ENCODE data around the gene PHKB.

Gene PHKB

DNA sequence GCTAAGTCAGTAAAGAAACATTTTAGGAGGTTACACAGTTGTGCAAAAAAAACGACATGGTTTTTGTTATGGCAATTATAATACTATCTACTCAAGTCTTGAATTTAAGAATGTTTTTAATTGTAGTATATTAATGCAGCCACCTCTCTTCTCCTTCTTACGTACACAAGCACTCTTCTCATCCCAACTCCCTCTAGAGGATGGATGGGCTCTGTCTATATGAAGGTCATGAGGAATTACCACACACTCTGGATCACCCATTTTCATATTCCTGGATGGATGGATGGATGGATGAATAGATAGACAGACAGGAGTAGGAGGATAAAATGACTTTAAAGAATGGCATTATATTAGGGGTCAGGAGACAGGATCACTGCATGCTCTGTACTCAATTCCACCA is 120.0 kb downstream of the PHKB start:
- Histone ChIP-seq H3K4me3 (ENCODE audit: low read depth, low read length) (no peak overlapping the region), H3K27ac (no peak overlapping the region), H3K27me3 (replicated peaks) (no peaks in the 10 kb centered on the region), H3K36me3 (replicated peaks) (peaks cover 2% of the 10 kb centered on the region)
- no peak for DNase-seq
- peak; percentile 32 for TF ChIP-seq CTCF (IDR thresholded peaks at IDR 0.05; ENCODE audit: low read depth, low read length, missing control alignments)
- in situ Hi-C loops (cut with HindIII; ENCODE audit: low pct_ligation_motif_present, low sequenced_read_pairs): no loop called here

DNA sequence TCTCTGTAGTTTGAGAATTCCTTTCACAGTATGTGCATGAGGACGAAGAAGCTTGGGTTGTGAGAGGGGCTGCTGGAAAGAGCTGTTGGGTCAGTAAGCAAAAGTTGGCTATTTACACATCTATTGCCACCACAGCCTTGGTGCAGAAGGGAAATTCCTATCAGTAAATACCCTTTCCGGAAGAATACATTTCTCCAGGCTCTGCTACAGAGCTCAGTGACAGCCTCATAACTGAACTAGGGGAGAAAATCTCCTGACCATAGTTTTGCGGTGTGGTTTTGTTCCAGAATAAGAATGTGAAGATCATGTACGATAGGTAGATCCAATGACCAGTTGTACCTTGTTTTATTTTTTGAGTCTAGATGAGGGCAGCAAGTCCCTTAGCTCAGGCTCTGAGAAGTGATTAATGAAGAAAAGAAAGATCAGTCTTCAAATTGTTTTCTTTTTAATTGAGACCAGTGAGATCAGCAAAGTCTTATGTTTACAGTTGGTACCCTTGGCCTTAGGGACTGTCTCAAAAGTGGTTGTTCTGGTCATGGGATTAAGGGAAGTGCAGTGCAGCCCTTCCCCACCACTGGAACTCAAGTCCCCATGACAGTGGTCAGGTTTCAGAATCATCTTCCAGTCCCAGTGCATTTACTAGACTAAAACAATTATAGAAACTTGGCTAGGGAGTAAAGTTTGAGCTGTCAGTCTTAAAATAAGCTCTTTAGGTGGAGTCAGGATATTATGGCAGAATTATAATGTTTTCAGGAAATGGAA is 123.5 kb downstream of the PHKB start:
- Histone ChIP-seq H3K4me3 (ENCODE audit: low read depth, low read length) (no peak overlapping the region), H3K27ac (no peak overlapping the region), H3K36me3 (replicated peaks) (peaks cover 8% of the 10 kb centered on the region), H3K27me3 (replicated peaks) (no peaks in the 10 kb centered on the region)
- no peak for DNase-seq
- in situ Hi-C loops (cut with HindIII; ENCODE audit: low pct_ligation_motif_present, low sequenced_read_pairs): no loop called here
- no peak for TF ChIP-seq CTCF (IDR thresholded peaks at IDR 0.05; ENCODE audit: low read depth, low read length, missing control alignments)

DNA sequence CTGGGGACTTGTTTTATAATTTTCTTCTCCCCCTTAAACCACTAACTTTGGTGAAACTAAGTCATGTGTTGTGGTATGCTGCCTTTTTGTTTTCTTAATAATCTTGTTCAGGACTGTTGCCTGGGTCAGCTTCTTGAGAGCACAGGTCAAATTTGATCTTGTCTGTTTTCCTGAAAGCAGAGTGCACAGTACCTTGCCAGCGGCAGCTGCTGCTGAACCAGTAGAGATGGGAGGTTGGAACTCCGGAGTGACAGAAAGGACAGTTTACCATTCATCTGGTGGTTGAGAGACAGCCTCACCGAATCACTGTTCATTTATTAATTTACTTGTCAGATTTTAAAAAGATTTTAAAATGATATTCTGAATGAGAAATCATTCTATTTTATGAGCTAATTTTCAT is 125.0 kb downstream of the PHKB start:
- H3K36me3 ChIP-seq (replicated peaks): peaks cover 15% of the 10 kb centered on the region
- H3K27ac ChIP-seq: no peak overlapping the region
- TF ChIP-seq CTCF (IDR thresholded peaks at IDR 0.05; ENCODE audit: low read depth, low read length, missing control alignments): no peak
- DNase-seq: no peak
- H3K4me3 ChIP-seq (ENCODE audit: low read depth, low read length): no peak overlapping the region
- no peaks in the 10 kb centered on the region for H3K27me3 ChIP-seq (replicated peaks)
- in situ Hi-C loops (cut with HindIII; ENCODE audit: low pct_ligation_motif_present, low sequenced_read_pairs): no loop called here

GRCh38 chr16:47590472-47590871 is 129.3 kb downstream of the PHKB start:
- in situ Hi-C loops (cut with HindIII; ENCODE audit: low pct_ligation_motif_present, low sequenced_read_pairs): no loop called here
- peaks cover 23% of the 10 kb centered on the region for H3K36me3 ChIP-seq (replicated peaks)
- H3K27me3 ChIP-seq (replicated peaks): no peaks in the 10 kb centered on the region
- H3K27ac ChIP-seq: no peak overlapping the region
- TF ChIP-seq CTCF (IDR thresholded peaks at IDR 0.05; ENCODE audit: low read depth, low read length, missing control alignments): no peak
- H3K4me3 ChIP-seq (ENCODE audit: low read depth, low read length): no peak overlapping the region
- no peak for DNase-seq

GRCh38 chr16:47592232-47592631 is 131.1 kb downstream of the PHKB start:
- in situ Hi-C loops (cut with HindIII; ENCODE audit: low pct_ligation_motif_present, low sequenced_read_pairs): no loop called here
- no peak for DNase-seq

More at GRCh38 chr16:47592232-47592631, 131.1 kb downstream of the PHKB start:
- no peak for TF ChIP-seq CTCF (IDR thresholded peaks at IDR 0.05; ENCODE audit: low read depth, low read length, missing control alignments)
- Histone ChIP-seq H3K27me3 (replicated peaks) (no peaks in the 10 kb centered on the region), H3K27ac (no peak overlapping the region), H3K36me3 (replicated peaks) (peaks cover 23% of the 10 kb centered on the region), H3K4me3 (ENCODE audit: low read depth, low read length) (no peak overlapping the region)

All from brain microvascular endothelial cell (primary cell).